RWPE1 (cell line): ENCODE data around the gene NIPAL4.
A peak's percentile ranks its signal among the peaks of the same experiment; 100 is the strongest.

Experiments used
- CTCF ChIA-PET: fragments of 350-600 bp; sonication (Branson Sonifier 250); formaldehyde crosslinking; extraction: SDS; loops from one replicate; lab custom pipeline; 2021; lab: Yijun Ruan, JAX
- POLR2A ChIA-PET: fragments of 400-600 bp; formaldehyde crosslinking; extraction: SDS; loops from one replicate; lab custom pipeline; 2020; ENCODE audit warnings: antibody characterized with exemption; ENCODE audit not compliant: low non-redundant PET; lab: Yijun Ruan, JAX
- DNase-seq: peaks from one replicate; pipeline ENCODE4 v3.0.0; 2012; ENCODE audit warnings: low spot score
- H3K27ac ChIP-seq: fragments of 450-650 bp; 2 replicates; pipeline ENCODE4 v1.5.1; 2017
- TF ChIP-seq, protein P1 (sequence below): fragments of 450-650 bp; conservative IDR thresholded peaks from 2 replicates; pipeline ENCODE4 v1.5.1; 2017; ENCODE audit warnings: low read depth, mild to moderate bottlenecking

NIPAL4 gene

DNA sequence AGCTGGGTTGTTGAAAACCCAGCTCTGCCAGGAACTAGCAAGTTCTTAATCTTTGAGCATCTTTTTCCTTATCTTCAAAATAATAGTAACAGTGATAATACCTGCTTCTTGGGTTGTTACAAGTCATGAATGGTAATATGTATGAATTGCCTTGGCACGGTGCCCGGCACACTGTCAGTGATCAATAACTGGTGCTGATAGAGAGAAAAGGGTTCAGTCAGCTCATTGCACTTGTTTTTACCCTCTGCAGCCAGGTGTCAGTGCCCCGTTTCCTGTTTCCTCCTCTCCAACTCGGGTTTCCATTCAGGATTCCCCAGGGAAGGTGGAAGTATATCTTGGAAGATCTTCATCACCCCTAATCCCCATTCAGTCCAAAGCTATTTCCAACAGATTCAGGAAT is 15.8 kb upstream of the NIPAL4 start:
- POLR2A ChIA-PET, result no interaction called here
- H3K27ac ChIP-seq, result no peak overlapping the region
- no peak for DNase-seq
- CTCF ChIA-PET, result interaction anchor here (0.6 kb wide), 1 partner anchor 75 kb away, joined by 3 read pairs; no protein-coding TSS in a partner anchor
- TF ChIP-seq, protein P1, sequence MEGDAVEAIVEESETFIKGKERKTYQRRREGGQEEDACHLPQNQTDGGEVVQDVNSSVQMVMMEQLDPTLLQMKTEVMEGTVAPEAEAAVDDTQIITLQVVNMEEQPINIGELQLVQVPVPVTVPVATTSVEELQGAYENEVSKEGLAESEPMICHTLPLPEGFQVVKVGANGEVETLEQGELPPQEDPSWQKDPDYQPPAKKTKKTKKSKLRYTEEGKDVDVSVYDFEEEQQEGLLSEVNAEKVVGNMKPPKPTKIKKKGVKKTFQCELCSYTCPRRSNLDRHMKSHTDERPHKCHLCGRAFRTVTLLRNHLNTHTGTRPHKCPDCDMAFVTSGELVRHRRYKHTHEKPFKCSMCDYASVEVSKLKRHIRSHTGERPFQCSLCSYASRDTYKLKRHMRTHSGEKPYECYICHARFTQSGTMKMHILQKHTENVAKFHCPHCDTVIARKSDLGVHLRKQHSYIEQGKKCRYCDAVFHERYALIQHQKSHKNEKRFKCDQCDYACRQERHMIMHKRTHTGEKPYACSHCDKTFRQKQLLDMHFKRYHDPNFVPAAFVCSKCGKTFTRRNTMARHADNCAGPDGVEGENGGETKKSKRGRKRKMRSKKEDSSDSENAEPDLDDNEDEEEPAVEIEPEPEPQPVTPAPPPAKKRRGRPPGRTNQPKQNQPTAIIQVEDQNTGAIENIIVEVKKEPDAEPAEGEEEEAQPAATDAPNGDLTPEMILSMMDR, result no peak

DNA sequence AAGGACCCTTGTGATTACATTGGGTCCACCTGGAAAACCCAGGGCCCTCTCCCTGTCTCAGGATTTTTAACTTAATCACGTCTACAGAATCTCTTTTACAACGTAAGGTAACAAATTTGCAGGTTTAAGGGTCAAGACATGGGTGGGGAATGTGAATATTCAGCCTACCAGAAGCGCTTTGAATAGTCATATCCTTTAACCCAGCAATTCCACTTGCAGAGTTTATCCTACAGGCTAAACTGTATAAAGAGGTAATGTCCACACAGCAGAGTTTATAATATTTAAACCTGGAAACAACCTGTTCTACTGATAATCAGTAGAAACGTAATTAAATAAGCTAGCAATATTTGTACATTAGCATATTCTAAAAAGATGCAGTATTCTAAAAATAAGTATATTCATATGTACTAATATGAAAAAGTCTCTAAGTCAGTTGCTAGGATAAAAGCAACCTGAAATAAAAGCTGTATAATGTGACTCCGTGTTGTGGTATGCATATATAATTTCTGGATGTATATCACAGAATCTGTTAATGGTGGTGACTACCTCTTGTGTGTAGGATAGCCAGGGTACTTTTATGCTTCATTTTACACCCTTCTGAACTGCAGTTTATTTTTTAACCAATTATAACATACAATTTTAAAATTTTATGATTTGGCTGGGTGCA is 14.1 kb upstream of the NIPAL4 start:
- TF ChIP-seq, protein P1, result no peak
- POLR2A ChIA-PET, result no interaction called here
- H3K27ac ChIP-seq, result no peak overlapping the region
- DNase-seq, result no peak
- CTCF ChIA-PET, result interaction anchor here (0.7 kb wide), 2 partner anchors 22 to 84 kb away, joined by 4 read pairs; no protein-coding TSS in a partner anchor

DNA sequence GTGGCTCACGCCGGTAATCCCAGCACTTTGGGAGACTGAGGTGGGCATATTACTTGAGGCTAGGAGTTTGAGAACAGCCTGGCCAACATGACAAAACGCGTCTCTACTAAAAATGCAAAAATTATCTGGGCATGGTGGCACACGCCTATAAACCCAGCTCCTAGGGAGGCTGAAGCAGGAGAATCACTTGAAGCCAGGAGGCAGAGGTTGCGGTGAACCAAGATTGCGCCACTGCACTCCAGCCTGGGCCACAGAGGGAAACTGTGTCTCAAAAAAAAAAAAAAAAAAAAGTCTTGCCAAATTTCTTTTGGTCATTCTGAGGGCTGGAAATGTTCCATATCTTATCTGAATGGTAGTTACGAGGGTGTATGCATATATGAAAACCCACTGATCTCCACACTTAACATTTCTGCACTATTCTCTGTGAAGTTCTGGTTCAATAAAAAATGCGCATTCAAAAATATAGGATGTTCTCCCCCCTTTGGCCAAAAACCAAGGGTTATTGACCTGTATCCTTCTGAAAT is 13.5 kb upstream of the NIPAL4 start:
- POLR2A ChIA-PET, result interaction anchor here (0.6 kb wide), 1 partner anchor 310 kb away, joined by 10 read pairs; no protein-coding TSS in a partner anchor
- no peak for DNase-seq
- CTCF ChIA-PET, result interaction anchor here (0.6 to 0.9 kb wide), 4 partner anchors 10 to 85 kb away, joined by 3 to 4 read pairs (median 4); no protein-coding TSS in a partner anchor
- TF ChIP-seq, protein P1, result no peak
- no peak overlapping the region for H3K27ac ChIP-seq

DNA sequence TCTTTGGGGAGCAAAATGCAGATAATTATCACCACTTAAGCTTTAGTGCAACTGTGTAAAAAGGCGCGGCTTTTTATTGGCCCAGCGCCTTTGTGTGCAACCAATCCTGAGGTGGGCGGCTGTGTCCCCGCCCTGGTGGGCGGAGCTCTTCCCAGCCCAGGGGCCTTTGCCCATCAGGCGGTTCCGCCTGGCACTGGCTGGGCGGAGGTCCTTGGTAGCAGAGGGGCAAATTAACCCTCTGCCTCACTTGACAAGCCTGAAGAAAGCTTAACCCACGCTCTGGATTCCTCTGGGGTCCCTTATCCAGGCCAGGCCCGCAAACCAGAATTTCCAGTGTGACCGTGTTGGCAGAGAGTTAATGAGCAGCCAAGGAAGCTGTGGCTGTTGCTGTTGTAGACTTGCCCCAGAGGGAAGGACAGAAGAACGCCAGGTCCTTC is 12.8 kb upstream of the NIPAL4 start:
- TF ChIP-seq, protein P1, result no peak
- POLR2A ChIA-PET, result interaction anchor here (0.6 kb wide), 1 partner anchor 310 kb away, joined by 10 read pairs; no protein-coding TSS in a partner anchor
- CTCF ChIA-PET, result interaction anchor here (0.6 to 0.9 kb wide), 2 partner anchors 11 to 25 kb away, joined by 3 read pairs; no protein-coding TSS in a partner anchor
- no peak for DNase-seq
- no peak overlapping the region for H3K27ac ChIP-seq

DNA sequence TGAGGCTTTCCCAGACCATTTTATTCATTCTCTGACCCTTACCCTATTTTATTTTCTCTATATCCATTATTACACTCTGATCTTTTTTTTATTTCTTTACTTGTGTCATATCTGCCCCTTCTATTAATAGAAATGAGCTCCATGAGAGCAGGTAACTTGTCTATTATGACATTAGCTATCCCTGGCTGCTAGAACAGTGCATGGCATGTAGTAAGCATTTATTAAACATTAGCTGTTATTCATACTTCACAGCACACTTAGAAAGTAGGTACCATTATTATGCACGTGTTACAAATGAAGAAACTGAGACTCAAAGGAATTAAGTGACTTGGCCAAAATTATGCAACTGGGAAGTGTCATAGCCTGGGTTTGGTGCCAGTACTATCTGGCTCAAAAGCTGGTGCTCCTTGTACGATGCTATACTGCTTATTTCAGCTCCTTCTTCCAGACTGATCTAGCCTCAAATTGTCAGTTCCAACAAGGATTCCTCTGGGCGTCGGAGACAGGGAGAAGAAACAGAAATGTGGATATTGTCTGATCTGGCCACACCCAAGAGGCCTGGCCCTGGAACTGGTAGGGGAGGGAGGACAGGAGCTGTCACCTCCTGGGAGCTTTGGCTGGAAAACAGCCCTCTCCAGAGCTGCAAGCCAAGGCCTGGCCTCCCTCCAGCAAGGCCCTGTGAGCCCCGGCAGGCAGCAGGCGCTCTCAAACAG is 10.8 kb upstream of the NIPAL4 start:
- ChIA-PET CTCF (no interaction called here), POLR2A (interaction anchor here (0.6 kb wide), 1 partner anchor 8 kb away, joined by 4 read pairs; no protein-coding TSS in a partner anchor)
- H3K27ac ChIP-seq, result peak overlapping the region; percentile 50; the same call in 1 of the 2 replicates
- DNase-seq, result no peak
- TF ChIP-seq, protein P1, result no peak

DNA sequence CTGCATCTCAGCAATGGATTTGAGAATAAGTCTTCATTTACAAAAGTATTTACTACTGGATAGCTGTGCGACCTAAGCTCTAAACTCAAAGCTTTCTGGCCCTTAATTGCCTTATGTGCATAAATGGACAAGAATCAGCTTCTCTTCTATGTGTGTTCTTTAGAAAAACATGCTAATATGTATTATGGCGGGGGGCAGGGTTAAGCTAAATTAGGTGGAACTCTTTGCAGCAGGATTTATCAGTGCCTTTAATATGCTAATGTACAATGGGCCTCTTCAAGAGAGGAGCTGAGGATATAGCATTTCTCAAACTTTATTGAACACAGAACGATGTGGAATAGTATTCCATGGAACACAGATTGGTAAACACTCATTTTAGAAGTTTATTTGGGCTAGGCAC is 10.0 kb upstream of the NIPAL4 start:
- TF ChIP-seq, protein P1, result no peak
- CTCF ChIA-PET, result interaction anchor here (1.6 kb wide), 1 partner anchor 10 kb away, joined by 3 read pairs; the partner anchor contains the start of gene NIPAL4
- H3K27ac ChIP-seq, result no peak overlapping the region
- POLR2A ChIA-PET, result no interaction called here
- DNase-seq, result no peak
